Measurements from ENCODE around the gene TBC1D3B. TPM values are rescaled to one million over a fixed set of nuclear protein-coding genes. Genes with fewer than 3 reads are reported as not detected.

TBC1D3B gene
- total and polyA plus RNA-seq, 10 of the 15 experiments (the other 5 are each of a cell fraction or from before 2014, with no cell fraction given): 0.67 to 8.5 (median 1.7) TPM; not detected in 2

DNA sequence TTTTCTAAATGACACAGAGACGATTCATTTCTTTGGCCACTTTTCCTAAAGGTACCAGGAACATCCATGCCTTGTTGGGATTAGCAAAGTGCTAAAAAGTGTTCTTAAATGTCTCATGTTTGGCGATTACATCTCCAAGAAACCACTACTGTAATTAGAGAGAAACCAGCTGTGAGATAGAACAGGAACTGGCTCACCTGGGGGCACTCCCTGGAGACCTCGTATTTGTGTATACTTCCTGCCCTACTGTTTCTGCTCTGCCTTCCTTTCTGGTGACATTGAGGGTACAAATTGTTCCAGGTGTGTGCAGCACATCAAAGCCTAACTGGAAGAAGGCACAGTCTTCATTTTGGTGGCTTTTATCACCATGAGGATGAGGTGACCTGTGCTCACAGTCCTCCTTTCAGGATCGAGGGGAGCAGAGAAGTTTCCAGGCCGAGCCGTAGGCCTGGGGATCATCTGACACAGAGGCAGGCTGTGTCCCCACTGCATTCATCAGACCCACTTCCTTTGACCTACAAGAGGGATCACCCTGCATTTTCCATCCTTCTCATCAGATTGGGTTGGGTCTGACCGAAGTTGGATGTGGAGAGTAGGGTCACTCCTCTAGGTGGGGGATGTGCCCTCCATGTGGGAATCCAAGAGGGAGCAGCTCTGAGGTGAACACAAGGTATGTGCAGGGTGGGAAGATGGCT, 49.1 kb downstream of the TBC1D3B start (continued):
- no peak for TF ChIP-seq NR2C2 (IDR thresholded peaks at IDR 0.05; ENCODE audit: borderline replicate concordance, control insufficient read depth, insufficient read length, low read depth)
- TF ChIP-seq, protein P1, sequence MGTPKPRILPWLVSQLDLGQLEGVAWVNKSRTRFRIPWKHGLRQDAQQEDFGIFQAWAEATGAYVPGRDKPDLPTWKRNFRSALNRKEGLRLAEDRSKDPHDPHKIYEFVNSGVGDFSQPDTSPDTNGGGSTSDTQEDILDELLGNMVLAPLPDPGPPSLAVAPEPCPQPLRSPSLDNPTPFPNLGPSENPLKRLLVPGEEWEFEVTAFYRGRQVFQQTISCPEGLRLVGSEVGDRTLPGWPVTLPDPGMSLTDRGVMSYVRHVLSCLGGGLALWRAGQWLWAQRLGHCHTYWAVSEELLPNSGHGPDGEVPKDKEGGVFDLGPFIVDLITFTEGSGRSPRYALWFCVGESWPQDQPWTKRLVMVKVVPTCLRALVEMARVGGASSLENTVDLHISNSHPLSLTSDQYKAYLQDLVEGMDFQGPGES (IDR thresholded peaks at IDR 0.05): no peak
- TF ChIP-seq RUNX3 (IDR thresholded peaks at IDR 0.05; ENCODE audit: low read length): peak; percentile 68
- TF ChIP-seq RELA (IDR thresholded peaks at IDR 0.05; ENCODE audit: borderline replicate concordance, partially characterized antibody): no peak
- TF ChIP-seq SREBF1 (IDR thresholded peaks at IDR 0.05; ENCODE audit: low read length): no peak
- TF ChIP-seq KDM1A (IDR thresholded peaks at IDR 0.05; ENCODE audit: borderline replicate concordance): no peak
- TF ChIP-seq SRF (IDR thresholded peaks at IDR 0.05; ENCODE audit: low read depth in 2 of 2, low read length in 2 of 2): no peak
- no peak for TF ChIP-seq TARDBP (IDR thresholded peaks at IDR 0.05; ENCODE audit: borderline replicate concordance)
- TF ChIP-seq DPF2 (IDR thresholded peaks at IDR 0.05): peak; percentile 34; the same call in 1 of the 2 replicates
- TF ChIP-seq, protein P2, sequence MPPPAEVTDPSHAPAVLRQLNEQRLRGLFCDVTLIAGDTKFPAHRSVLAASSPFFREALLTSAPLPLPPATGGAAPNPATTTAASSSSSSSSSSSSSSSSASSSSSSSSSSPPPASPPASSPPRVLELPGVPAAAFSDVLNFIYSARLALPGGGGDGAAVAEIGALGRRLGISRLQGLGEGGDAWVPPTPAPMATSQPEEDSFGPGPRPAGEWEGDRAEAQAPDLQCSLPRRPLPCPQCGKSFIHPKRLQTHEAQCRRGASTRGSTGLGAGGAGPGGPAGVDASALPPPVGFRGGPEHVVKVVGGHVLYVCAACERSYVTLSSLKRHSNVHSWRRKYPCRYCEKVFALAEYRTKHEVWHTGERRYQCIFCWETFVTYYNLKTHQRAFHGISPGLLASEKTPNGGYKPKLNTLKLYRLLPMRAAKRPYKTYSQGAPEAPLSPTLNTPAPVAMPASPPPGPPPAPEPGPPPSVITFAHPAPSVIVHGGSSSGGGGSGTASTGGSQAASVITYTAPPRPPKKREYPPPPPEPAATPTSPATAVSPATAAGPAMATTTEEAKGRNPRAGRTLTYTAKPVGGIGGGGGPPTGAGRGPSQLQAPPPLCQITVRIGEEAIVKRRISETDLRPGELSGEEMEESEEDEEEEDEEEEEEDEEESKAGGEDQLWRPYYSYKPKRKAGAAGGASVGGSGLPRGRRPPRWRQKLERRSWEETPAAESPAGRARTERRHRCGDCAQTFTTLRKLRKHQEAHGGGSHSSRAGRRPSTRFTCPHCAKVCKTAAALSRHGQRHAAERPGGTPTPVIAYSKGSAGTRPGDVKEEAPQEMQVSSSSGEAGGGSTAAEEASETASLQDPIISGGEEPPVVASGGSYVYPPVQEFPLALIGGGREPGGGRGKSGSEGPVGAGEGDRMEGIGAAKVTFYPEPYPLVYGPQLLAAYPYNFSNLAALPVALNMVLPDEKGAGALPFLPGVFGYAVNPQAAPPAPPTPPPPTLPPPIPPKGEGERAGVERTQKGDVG (CRISPR knock-in tag; IDR thresholded peaks at IDR 0.05): no peak
- 0 out of 2 replicates have a peak, but pooled peaks have one; percentile 34 for TF ChIP-seq ATF7 (IDR thresholded peaks at IDR 0.05; ENCODE audit: low read depth)
- TF ChIP-seq, protein P3, sequence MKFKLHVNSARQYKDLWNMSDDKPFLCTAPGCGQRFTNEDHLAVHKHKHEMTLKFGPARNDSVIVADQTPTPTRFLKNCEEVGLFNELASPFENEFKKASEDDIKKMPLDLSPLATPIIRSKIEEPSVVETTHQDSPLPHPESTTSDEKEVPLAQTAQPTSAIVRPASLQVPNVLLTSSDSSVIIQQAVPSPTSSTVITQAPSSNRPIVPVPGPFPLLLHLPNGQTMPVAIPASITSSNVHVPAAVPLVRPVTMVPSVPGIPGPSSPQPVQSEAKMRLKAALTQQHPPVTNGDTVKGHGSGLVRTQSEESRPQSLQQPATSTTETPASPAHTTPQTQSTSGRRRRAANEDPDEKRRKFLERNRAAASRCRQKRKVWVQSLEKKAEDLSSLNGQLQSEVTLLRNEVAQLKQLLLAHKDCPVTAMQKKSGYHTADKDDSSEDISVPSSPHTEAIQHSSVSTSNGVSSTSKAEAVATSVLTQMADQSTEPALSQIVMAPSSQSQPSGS (IDR thresholded peaks at IDR 0.05; ENCODE audit: low read length): peak; percentile 44
- peak in 1 of 2 experiments; percentile 36; a peak in 1 of 4 replicates for TF ChIP-seq EP300 (IDR thresholded peaks at IDR 0.05; ENCODE audit: borderline replicate concordance in 1 of 2, control insufficient read depth in 1 of 2, low read depth in 2 of 2, low read length in 2 of 2)
- TF ChIP-seq, protein P4, sequence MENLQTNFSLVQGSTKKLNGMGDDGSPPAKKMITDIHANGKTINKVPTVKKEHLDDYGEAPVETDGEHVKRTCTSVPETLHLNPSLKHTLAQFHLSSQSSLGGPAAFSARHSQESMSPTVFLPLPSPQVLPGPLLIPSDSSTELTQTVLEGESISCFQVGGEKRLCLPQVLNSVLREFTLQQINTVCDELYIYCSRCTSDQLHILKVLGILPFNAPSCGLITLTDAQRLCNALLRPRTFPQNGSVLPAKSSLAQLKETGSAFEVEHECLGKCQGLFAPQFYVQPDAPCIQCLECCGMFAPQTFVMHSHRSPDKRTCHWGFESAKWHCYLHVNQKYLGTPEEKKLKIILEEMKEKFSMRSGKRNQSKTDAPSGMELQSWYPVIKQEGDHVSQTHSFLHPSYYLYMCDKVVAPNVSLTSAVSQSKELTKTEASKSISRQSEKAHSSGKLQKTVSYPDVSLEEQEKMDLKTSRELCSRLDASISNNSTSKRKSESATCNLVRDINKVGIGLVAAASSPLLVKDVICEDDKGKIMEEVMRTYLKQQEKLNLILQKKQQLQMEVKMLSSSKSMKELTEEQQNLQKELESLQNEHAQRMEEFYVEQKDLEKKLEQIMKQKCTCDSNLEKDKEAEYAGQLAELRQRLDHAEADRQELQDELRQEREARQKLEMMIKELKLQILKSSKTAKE (IDR thresholded peaks at IDR 0.05; ENCODE audit: low read depth, poor library complexity, severe bottlenecking): peak; percentile 38
- TF ChIP-seq NFXL1 (IDR thresholded peaks at IDR 0.05; ENCODE audit: borderline replicate concordance): no peak
- TF ChIP-seq ZSCAN29 (IDR thresholded peaks at IDR 0.05): no peak
- no peak for TF ChIP-seq TAF1 (IDR thresholded peaks at IDR 0.05; ENCODE audit: borderline replicate concordance, low read depth, low read length)
- no peak for TF ChIP-seq RAD51 (IDR thresholded peaks at IDR 0.05)
- TF ChIP-seq, protein P5, sequence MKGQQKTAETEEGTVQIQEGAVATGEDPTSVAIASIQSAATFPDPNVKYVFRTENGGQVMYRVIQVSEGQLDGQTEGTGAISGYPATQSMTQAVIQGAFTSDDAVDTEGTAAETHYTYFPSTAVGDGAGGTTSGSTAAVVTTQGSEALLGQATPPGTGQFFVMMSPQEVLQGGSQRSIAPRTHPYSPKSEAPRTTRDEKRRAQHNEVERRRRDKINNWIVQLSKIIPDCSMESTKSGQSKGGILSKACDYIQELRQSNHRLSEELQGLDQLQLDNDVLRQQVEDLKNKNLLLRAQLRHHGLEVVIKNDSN (IDR thresholded peaks at IDR 0.05; ENCODE audit: borderline replicate concordance, extremely low read length, insufficient read depth, low read depth, low read length): no peak
- TF ChIP-seq CHD4 (IDR thresholded peaks at IDR 0.05): no peak
- TF ChIP-seq FOS (IDR thresholded peaks at IDR 0.05; ENCODE audit: borderline replicate concordance, extremely low read depth, insufficient read length): no peak
- TF ChIP-seq IKZF1 (conservative IDR thresholded peaks at IDR 0.05): peak; percentile 82
